Activated naive CD4-positive, alpha-beta T cell treated with anti-CD3 and anti-CD28 coated beads, Interleukin-2, amount 10 ng/mL, durations not matched to agents 7 days and 5 days (primary cell): Measurements from ENCODE around the gene PPARG.

Experiments
- CTCF ChIA-PET: fragments of 350-600 bp; sonication (Branson Sonifier 250); formaldehyde crosslinking; loops from one replicate; lab custom pipeline; 2021; ENCODE audit warnings: antibody characterized with exemption; lab: Charles Lee
- DNase-seq: peaks from one replicate; pipeline ENCODE4 v3.0.0-alpha.2; 2020
- H3K27ac Mint-ChIP-seq: one replicate; pipeline ENCODE4 v1.8.0; 2021; ENCODE audit warnings: mild to moderate bottlenecking, moderate library complexity, mixed read lengths
- H3K27me3 Mint-ChIP-seq: one replicate; pipeline ENCODE4 v1.8.0; 2021; ENCODE audit warnings: mild to moderate bottlenecking, mixed read lengths
- H3K36me3 Mint-ChIP-seq: one replicate; pipeline ENCODE4 v1.8.0; 2021; ENCODE audit warnings: mixed read lengths
- H3K4me1 Mint-ChIP-seq: one replicate; pipeline ENCODE4 v1.8.0; 2021; ENCODE audit warnings: mixed read lengths
- H3K4me3 Mint-ChIP-seq: one replicate; pipeline ENCODE4 v1.8.0; 2021; ENCODE audit warnings: mild to moderate bottlenecking, moderate library complexity, mixed read lengths
- H3K9me3 Mint-ChIP-seq: one replicate; pipeline ENCODE4 v1.8.0; 2021; ENCODE audit warnings: mixed read lengths

Gene PPARG

GRCh38 chr3:12335421-12335820 lies 46.6 kb downstream of the PPARG start:
- no peak overlapping the region for H3K4me3 Mint-ChIP-seq
- H3K27me3 Mint-ChIP-seq = no peaks in the 10 kb centered on the region
- no peak overlapping the region for H3K27ac Mint-ChIP-seq
- H3K36me3 Mint-ChIP-seq = no peaks in the 10 kb centered on the region
- no peak for DNase-seq
- CTCF ChIA-PET = interaction anchor here (1.6 kb wide), 1 partner anchor 200 kb away, joined by 3 read pairs; no protein-coding TSS in a partner anchor
- H3K4me1 Mint-ChIP-seq = peaks cover 14% of the 10 kb centered on the region
- H3K9me3 Mint-ChIP-seq = no peaks in the 10 kb centered on the region

- CTCF ChIA-PET = interaction anchor here (0.7 to 1.6 kb wide), 2 partner anchors 15 to 201 kb away, joined by 3 read pairs; no protein-coding TSS in a partner anchor
- no peaks in the 10 kb centered on the region for H3K9me3 Mint-ChIP-seq
- no peaks in the 10 kb centered on the region for H3K36me3 Mint-ChIP-seq
- H3K27me3 Mint-ChIP-seq = no peaks in the 10 kb centered on the region
- no peak for DNase-seq
- no peak overlapping the region for H3K4me3 Mint-ChIP-seq
- no peak overlapping the region for H3K27ac Mint-ChIP-seq
- H3K4me1 Mint-ChIP-seq = peaks cover 14% of the 10 kb centered on the region
Observed at GRCh38 chr3:12336099-12336498, 47.2 kb downstream of the PPARG start.

- no peak for DNase-seq
- H3K27me3 Mint-ChIP-seq = peaks cover 7% of the 10 kb centered on the region
- H3K27ac Mint-ChIP-seq = no peak overlapping the region
- CTCF ChIA-PET = interaction anchor here (0.6 kb wide), 1 partner anchor 141 kb away, joined by 3 read pairs; no protein-coding TSS in a partner anchor
- no peak overlapping the region for H3K4me3 Mint-ChIP-seq
- H3K9me3 Mint-ChIP-seq = no peaks in the 10 kb centered on the region
- peaks cover 14% of the 10 kb centered on the region for H3K4me1 Mint-ChIP-seq
- H3K36me3 Mint-ChIP-seq = no peaks in the 10 kb centered on the region
Observed at GRCh38 chr3:12338595-12339546, 50.0 kb downstream of the PPARG start.

GRCh38 chr3:12339701-12340480 lies 51.0 kb downstream of the PPARG start:
- peaks cover 14% of the 10 kb centered on the region for H3K4me1 Mint-ChIP-seq
- CTCF ChIA-PET = interaction anchor here (0.8 kb wide), 1 partner anchor 140 kb away, joined by 3 read pairs; no protein-coding TSS in a partner anchor
- no peak for DNase-seq

GRCh38 chr3:12340506-12340905 lies 51.6 kb downstream of the PPARG start:
- Mint-ChIP-seq H3K4me1 (peaks cover 13% of the 10 kb centered on the region), H3K27me3 (peaks cover 8% of the 10 kb centered on the region), H3K9me3 (no peaks in the 10 kb centered on the region), H3K36me3 (no peaks in the 10 kb centered on the region), H3K4me3 (no peak overlapping the region), H3K27ac (no peak overlapping the region)
- CTCF ChIA-PET = interaction anchor here (0.8 kb wide), 1 partner anchor 139 kb away, joined by 3 read pairs; no protein-coding TSS in a partner anchor
- DNase-seq = no peak

More at GRCh38 chr3:12339701-12340480, 51.0 kb downstream of the PPARG start:
- H3K36me3 Mint-ChIP-seq = no peaks in the 10 kb centered on the region
- H3K9me3 Mint-ChIP-seq = no peaks in the 10 kb centered on the region
- no peak overlapping the region for H3K4me3 Mint-ChIP-seq
- H3K27ac Mint-ChIP-seq = no peak overlapping the region
- H3K27me3 Mint-ChIP-seq = peaks cover 7% of the 10 kb centered on the region

GRCh38 chr3:12342151-12342550 lies 53.3 kb downstream of the PPARG start:
- no peak overlapping the region for H3K4me3 Mint-ChIP-seq
- H3K4me1 Mint-ChIP-seq = no peaks in the 10 kb centered on the region
- CTCF ChIA-PET = interaction anchor here (0.9 kb wide), 1 partner anchor 328 kb away, joined by 3 read pairs; no protein-coding TSS in a partner anchor
- DNase-seq = no peak
- H3K36me3 Mint-ChIP-seq = no peaks in the 10 kb centered on the region
- no peaks in the 10 kb centered on the region for H3K9me3 Mint-ChIP-seq
- H3K27me3 Mint-ChIP-seq = peaks cover 14% of the 10 kb centered on the region
- H3K27ac Mint-ChIP-seq = no peak overlapping the region

GRCh38 chr3:12343047-12343501 lies 54.2 kb downstream of the PPARG start:
- CTCF ChIA-PET = no interaction called here
- no peaks in the 10 kb centered on the region for H3K9me3 Mint-ChIP-seq
- no peaks in the 10 kb centered on the region for H3K4me1 Mint-ChIP-seq
- H3K4me3 Mint-ChIP-seq = no peak overlapping the region
- H3K27ac Mint-ChIP-seq = no peak overlapping the region
- no peaks in the 10 kb centered on the region for H3K36me3 Mint-ChIP-seq
- DNase-seq = no peak
- peaks cover 14% of the 10 kb centered on the region for H3K27me3 Mint-ChIP-seq

- Mint-ChIP-seq H3K27ac (no peak overlapping the region), H3K4me3 (no peak overlapping the region), H3K27me3 (peaks cover 18% of the 10 kb centered on the region), H3K36me3 (no peaks in the 10 kb centered on the region), H3K4me1 (no peaks in the 10 kb centered on the region), H3K9me3 (no peaks in the 10 kb centered on the region)
- no peak for DNase-seq
- CTCF ChIA-PET = no interaction called here
Observed at GRCh38 chr3:12345141-12345561, 56.3 kb downstream of the PPARG start.

GRCh38 chr3:12345584-12346494 lies 57.0 kb downstream of the PPARG start:
- peaks cover 18% of the 10 kb centered on the region for H3K27me3 Mint-ChIP-seq
- H3K4me3 Mint-ChIP-seq = no peak overlapping the region
- no peak for DNase-seq
- no peaks in the 10 kb centered on the region for H3K9me3 Mint-ChIP-seq
- CTCF ChIA-PET = no interaction called here
- H3K27ac Mint-ChIP-seq = no peak overlapping the region
- no peaks in the 10 kb centered on the region for H3K36me3 Mint-ChIP-seq
- H3K4me1 Mint-ChIP-seq = no peaks in the 10 kb centered on the region

- CTCF ChIA-PET = no interaction called here
Observed at GRCh38 chr3:12347301-12347700, 58.4 kb downstream of the PPARG start.

GRCh38 chr3:12349895-12350811 lies 61.3 kb downstream of the PPARG start:
- Mint-ChIP-seq H3K9me3 (no peaks in the 10 kb centered on the region), H3K4me1 (no peaks in the 10 kb centered on the region), H3K27ac (no peak overlapping the region), H3K36me3 (no peaks in the 10 kb centered on the region), H3K27me3 (peaks cover 11% of the 10 kb centered on the region), H3K4me3 (no peak overlapping the region)
- DNase-seq = no peak
- CTCF ChIA-PET = interaction anchor here (0.6 kb wide), 1 partner anchor 99 kb away, joined by 3 read pairs; no protein-coding TSS in a partner anchor

More at GRCh38 chr3:12347301-12347700, 58.4 kb downstream of the PPARG start:
- peaks cover 14% of the 10 kb centered on the region for H3K27me3 Mint-ChIP-seq
- H3K4me3 Mint-ChIP-seq = no peak overlapping the region
- no peaks in the 10 kb centered on the region for H3K4me1 Mint-ChIP-seq
- no peaks in the 10 kb centered on the region for H3K36me3 Mint-ChIP-seq
- H3K9me3 Mint-ChIP-seq = no peaks in the 10 kb centered on the region
- DNase-seq = no peak
- H3K27ac Mint-ChIP-seq = no peak overlapping the region

GRCh38 chr3:12351145-12351544 lies 62.3 kb downstream of the PPARG start:
- H3K27ac Mint-ChIP-seq = no peak overlapping the region
- no peak for DNase-seq
- H3K4me3 Mint-ChIP-seq = no peak overlapping the region
- no peaks in the 10 kb centered on the region for H3K36me3 Mint-ChIP-seq
- no peaks in the 10 kb centered on the region for H3K4me1 Mint-ChIP-seq
- H3K9me3 Mint-ChIP-seq = no peaks in the 10 kb centered on the region
- CTCF ChIA-PET = interaction anchor here (0.6 kb wide), 2 partner anchors 15 to 98 kb away, joined by 3 read pairs; no protein-coding TSS in a partner anchor
- peaks cover 8% of the 10 kb centered on the region for H3K27me3 Mint-ChIP-seq
